ENCODE measurements around the gene OBP2A. TPM values are rescaled to one million over a fixed set of nuclear protein-coding genes. Genes with fewer than 3 reads are reported as not detected.
A peak's percentile ranks its signal among the peaks of the same experiment; 100 is the strongest.

The OBP2A gene
- total RNA-seq, 1 experiment from 2014 or later, result not detected

- Histone ChIP-seq H3K23ac (ENCODE audit: insufficient read length, low read depth, low read length) (no peak overlapping the region), H3K9ac (ENCODE audit: extremely low read depth, insufficient read length, low read length) (no peak overlapping the region), H2BK12ac (ENCODE audit: insufficient read length, low read depth, low read length) (no peak overlapping the region), H3K14ac (ENCODE audit: insufficient read depth, low read length) (no peak overlapping the region), H3K4me2 (ENCODE audit: insufficient read depth, insufficient read length, low read length) (no peak overlapping the region), H2AFZ (ENCODE audit: low read length) (no peak overlapping the region), H4K20me1 (ENCODE audit: control insufficient read depth, insufficient read depth, insufficient read length) (no peaks in the 10 kb centered on the region), H3K79me2 (ENCODE audit: insufficient read depth, low read length) (no peaks in the 10 kb centered on the region), H3K4ac (ENCODE audit: low read depth, low read length) (no peak overlapping the region), H2BK5ac (ENCODE audit: insufficient read length, low read length) (no peak overlapping the region), H2BK20ac (ENCODE audit: low read depth, low read length, poor library complexity, severe bottlenecking) (no peak overlapping the region), H3K4me1 (ENCODE audit: insufficient read depth, low read length) (no peaks in the 10 kb centered on the region; the same call in 1 of the 2 replicates), H3K23me2 (ENCODE audit: insufficient read length, low read depth, low read length, poor library complexity, severe bottlenecking) (no peaks in the 10 kb centered on the region), H3K27me3 (ENCODE audit: insufficient read depth, low read length) (no peaks in the 10 kb centered on the region), H3K18ac (ENCODE audit: insufficient read length, low read depth, low read length) (no peak overlapping the region), H4K91ac (ENCODE audit: insufficient read length, low read depth, low read length) (no peak overlapping the region), H2AK5ac (ENCODE audit: insufficient read length, low read length) (no peak overlapping the region), H3K79me1 (ENCODE audit: insufficient read depth, low read depth, low read length, poor library complexity, severe bottlenecking) (no peaks in the 10 kb centered on the region), H3K27ac (ENCODE audit: insufficient read length, low read depth, low read length) (no peak overlapping the region), H4K8ac (replicated peaks; ENCODE audit: insufficient read length, low read depth, low read length) (no peak overlapping the region), H3K56ac (ENCODE audit: insufficient read length, low read depth, low read length) (no peak overlapping the region), H2BK120ac (ENCODE audit: low read depth, low read length, poor library complexity, severe bottlenecking) (no peak overlapping the region), H3K9me3 (ENCODE audit: control insufficient read depth, low read depth, low read length) (no peaks in the 10 kb centered on the region), H4K5ac (ENCODE audit: insufficient read length, low read depth, low read length) (no peak overlapping the region), H2BK15ac (ENCODE audit: low read depth, low read length) (no peak overlapping the region), H3T11ph (ENCODE audit: low read length) (no peak overlapping the region)
- Mint-ChIP-seq H3K27me3 (ENCODE audit: low read depth) (peaks cover 3% of the 10 kb centered on the region; the same call in 1 of the 2 replicates), H3K9me3 (no peaks in the 10 kb centered on the region), H3K27ac (no peak overlapping the region), H3K4me1 (peaks cover 4 to 11% of the 10 kb centered on the region in 2 experiments), H3K36me3 (ENCODE audit: insufficient read depth in 1 of 3, low read depth in 3 of 3) (no peaks in the 10 kb centered on the region), H3K4me3 (no peak overlapping the region)
- TF ChIP-seq CTCF (conservative IDR thresholded peaks at IDR 0.05), result no peak
- WGBS (ENCODE audit: extremely low coverage, insufficient read length, low lambda C conversion rate), result no CpG with 5 or more reads among the region's 31 CpGs
- DNase-seq, result peak; percentile 22
Measured at GRCh38 chr9:135525241-135526088, 20.5 kb upstream of the OBP2A start.
